ENCODE results near the gene CYP2W1. TPM values are rescaled to one million over a fixed set of nuclear protein-coding genes. Genes with fewer than 3 reads are reported as not detected.

Gene CYP2W1
- total and polyA plus RNA-seq, 2 donors (not counting 3 experiments of a cell fraction or from before 2014, with no cell fraction given): not detected

DNA sequence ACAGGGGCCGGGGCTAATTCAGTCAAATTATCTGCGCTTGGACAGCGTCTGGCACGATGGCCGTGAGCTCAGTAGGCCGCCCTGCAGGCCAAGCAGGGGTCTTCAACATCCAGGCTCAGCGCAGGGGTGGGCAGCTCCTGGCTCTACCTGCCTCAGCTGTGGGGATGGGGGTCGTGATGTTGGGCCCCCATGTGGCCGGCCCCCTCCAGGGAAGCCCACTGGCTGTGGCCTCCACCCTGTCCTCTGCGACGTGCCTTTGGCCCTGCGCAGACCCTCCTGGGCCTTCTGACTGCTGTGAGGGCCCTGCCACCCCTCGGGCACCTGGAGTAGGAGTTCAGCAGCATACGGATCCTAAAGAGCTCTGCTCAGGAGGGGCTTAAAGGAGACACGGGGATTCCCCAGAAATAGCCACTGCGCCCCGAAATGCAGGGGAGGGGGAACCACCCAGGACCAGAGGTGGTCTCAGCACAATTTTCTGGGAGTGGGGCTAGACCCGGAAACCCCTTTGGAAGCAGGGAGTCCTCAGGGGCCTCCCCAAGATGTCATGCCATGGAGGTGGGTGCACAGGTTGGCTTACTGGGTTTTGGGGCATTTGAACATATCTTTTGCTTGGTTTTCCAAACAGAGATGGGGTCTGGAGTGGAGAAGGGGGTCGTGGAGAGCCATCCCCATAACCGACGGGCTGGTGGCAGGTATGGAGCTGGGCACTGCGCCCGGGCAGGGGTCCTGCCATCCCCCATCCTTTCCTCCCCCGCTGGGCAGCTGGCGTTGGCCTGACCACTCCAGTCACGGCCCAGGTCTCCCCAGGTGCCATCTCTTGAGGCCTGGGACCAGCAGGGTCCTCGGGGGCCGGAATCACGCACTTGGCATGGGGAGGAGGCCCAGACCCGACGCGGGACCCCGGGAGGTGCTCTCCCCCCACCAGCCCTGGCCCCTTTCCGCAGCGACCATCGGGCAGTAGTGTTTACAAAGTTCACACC, 24.5 kb upstream of the CYP2W1 start:
- ChIA-PET CTCF (interaction anchor here (1.1 to 1.5 kb wide), 2 partner anchors 14 to 127 kb away, joined by 3 to 4 read pairs; partner anchors contain the start of gene SUN1), POLR2A (interaction anchor here (1.2 kb wide), 1 partner anchor 8 kb away, joined by 3 read pairs; no protein-coding TSS in a partner anchor)
- no peaks in the 10 kb centered on the region for H3K79me2 ChIP-seq (ENCODE audit: control insufficient read depth, insufficient read depth, low read length)
- no peaks in the 10 kb centered on the region for H3K9me3 ChIP-seq (replicated peaks; ENCODE audit: control insufficient read depth, insufficient read depth, low read length)
- no TSS peak for BruUV-seq (replicated peaks)
- intact Hi-C loops (cut with micrococcal nuclease): no loop called here
- DNase-seq (ENCODE audit: low read depth, low spot score) (no peak), FAIRE-seq (no peak)
- H3K4me3 ChIP-seq (replicated peaks in 1 of 3; ENCODE audit: insufficient read depth in 1 of 3, low read depth in 1 of 3, low read length in 3 of 3): no peak overlapping the region
- H2AFZ ChIP-seq (ENCODE audit: low read depth, low read length): no peak overlapping the region
- no peak overlapping the region for H3K9ac ChIP-seq (replicated peaks; ENCODE audit: extremely low read depth, insufficient read depth, low read length)
- H3K9me1 ChIP-seq (replicated peaks; ENCODE audit: control insufficient read depth, extremely low read depth, insufficient read depth, low read length): no peaks in the 10 kb centered on the region
- H3K4me2 ChIP-seq (ENCODE audit: insufficient read depth, low read length): no peak overlapping the region
- no peaks in the 10 kb centered on the region for H4K20me1 ChIP-seq (replicated peaks; ENCODE audit: control insufficient read depth, extremely low read depth, insufficient read depth, low read length)
- peaks cover 0 to 2% of the 10 kb centered on the region in 2 experiments for H3K27me3 ChIP-seq (ENCODE audit: control insufficient read depth in 2 of 2, insufficient read depth in 2 of 2, low read length in 2 of 2)
- dilution Hi-C loops (cut with MboI; ENCODE audit: extremely low pct_ligation_motif_present, low sequenced_read_pairs): no loop called here
- H3K4me1 ChIP-seq (ENCODE audit: control insufficient read depth, extremely low read depth, insufficient read depth, low read length): no peaks in the 10 kb centered on the region
- H3K27ac ChIP-seq (ENCODE audit: insufficient read depth, low read depth, low read length): no peak overlapping the region
- H3K36me3 ChIP-seq (ENCODE audit: control insufficient read depth in 2 of 2, extremely low read depth in 1 of 2, insufficient read depth in 2 of 2, low read length in 2 of 2): no peaks in the 10 kb centered on the region
- TF ChIP-seq MYC (IDR thresholded peaks at IDR 0.05; ENCODE audit: low read depth, low read length): no peak

DNA sequence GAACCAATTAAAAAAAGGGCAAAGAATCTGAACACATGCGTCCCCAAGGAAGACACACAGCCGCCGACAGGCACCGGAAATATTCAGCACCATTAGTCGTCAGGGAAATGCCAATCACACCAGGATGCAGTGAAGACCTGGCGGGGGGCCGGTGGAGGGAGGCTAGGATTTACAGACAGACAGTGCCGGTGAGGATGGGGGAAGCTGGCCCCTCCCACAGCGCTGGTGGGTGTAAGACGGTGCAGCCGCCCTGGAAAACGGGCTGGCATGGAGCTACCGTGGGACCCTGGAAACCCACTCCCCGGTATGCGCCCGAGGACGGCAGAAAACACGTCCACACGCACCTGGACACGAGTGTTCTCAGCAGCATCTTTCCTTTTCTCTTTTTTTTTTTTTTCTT, 23.7 kb upstream of the CYP2W1 start:
- H3K4me2 ChIP-seq (ENCODE audit: insufficient read depth, low read length): no peak overlapping the region
- CTCF ChIA-PET: interaction anchor here (1.1 to 1.2 kb wide), 2 partner anchors 16 to 127 kb away, joined by 3 to 5 read pairs; partner anchors contain the start of genes COX19 and SUN1
- intact Hi-C loops (cut with micrococcal nuclease) (no loop called here), dilution Hi-C loops (cut with MboI; ENCODE audit: extremely low pct_ligation_motif_present, low sequenced_read_pairs) (no loop called here)
- no TSS peak for BruUV-seq (replicated peaks)
- no peak overlapping the region for H3K9ac ChIP-seq (replicated peaks; ENCODE audit: extremely low read depth, insufficient read depth, low read length)
- H3K9me1 ChIP-seq (replicated peaks; ENCODE audit: control insufficient read depth, extremely low read depth, insufficient read depth, low read length): no peaks in the 10 kb centered on the region
- H3K27me3 ChIP-seq (ENCODE audit: control insufficient read depth in 2 of 2, insufficient read depth in 2 of 2, low read length in 2 of 2): peaks cover 0 to 2% of the 10 kb centered on the region in 2 experiments
- no peaks in the 10 kb centered on the region for H4K20me1 ChIP-seq (replicated peaks; ENCODE audit: control insufficient read depth, extremely low read depth, insufficient read depth, low read length)
- H3K79me2 ChIP-seq (ENCODE audit: control insufficient read depth, insufficient read depth, low read length): no peaks in the 10 kb centered on the region
- FAIRE-seq: no peak
- DNase-seq (ENCODE audit: low read depth, low spot score): no peak
- no peak overlapping the region for H3K4me3 ChIP-seq (replicated peaks in 1 of 3; ENCODE audit: insufficient read depth in 1 of 3, low read depth in 1 of 3, low read length in 3 of 3)
- H3K4me1 ChIP-seq (ENCODE audit: control insufficient read depth, extremely low read depth, insufficient read depth, low read length): no peaks in the 10 kb centered on the region
- H3K27ac ChIP-seq (ENCODE audit: insufficient read depth, low read depth, low read length): no peak overlapping the region
- H2AFZ ChIP-seq (ENCODE audit: low read depth, low read length): no peak overlapping the region
- H3K36me3 ChIP-seq (ENCODE audit: control insufficient read depth in 2 of 2, extremely low read depth in 1 of 2, insufficient read depth in 2 of 2, low read length in 2 of 2): no peaks in the 10 kb centered on the region
- H3K9me3 ChIP-seq (replicated peaks; ENCODE audit: control insufficient read depth, insufficient read depth, low read length): no peaks in the 10 kb centered on the region
- no peak for TF ChIP-seq POLR2AphosphoS5 (IDR thresholded peaks at IDR 0.05; ENCODE audit: insufficient read depth, low read depth, low read length)
- TF ChIP-seq, protein P1, sequence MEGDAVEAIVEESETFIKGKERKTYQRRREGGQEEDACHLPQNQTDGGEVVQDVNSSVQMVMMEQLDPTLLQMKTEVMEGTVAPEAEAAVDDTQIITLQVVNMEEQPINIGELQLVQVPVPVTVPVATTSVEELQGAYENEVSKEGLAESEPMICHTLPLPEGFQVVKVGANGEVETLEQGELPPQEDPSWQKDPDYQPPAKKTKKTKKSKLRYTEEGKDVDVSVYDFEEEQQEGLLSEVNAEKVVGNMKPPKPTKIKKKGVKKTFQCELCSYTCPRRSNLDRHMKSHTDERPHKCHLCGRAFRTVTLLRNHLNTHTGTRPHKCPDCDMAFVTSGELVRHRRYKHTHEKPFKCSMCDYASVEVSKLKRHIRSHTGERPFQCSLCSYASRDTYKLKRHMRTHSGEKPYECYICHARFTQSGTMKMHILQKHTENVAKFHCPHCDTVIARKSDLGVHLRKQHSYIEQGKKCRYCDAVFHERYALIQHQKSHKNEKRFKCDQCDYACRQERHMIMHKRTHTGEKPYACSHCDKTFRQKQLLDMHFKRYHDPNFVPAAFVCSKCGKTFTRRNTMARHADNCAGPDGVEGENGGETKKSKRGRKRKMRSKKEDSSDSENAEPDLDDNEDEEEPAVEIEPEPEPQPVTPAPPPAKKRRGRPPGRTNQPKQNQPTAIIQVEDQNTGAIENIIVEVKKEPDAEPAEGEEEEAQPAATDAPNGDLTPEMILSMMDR (IDR thresholded peaks at IDR 0.05; ENCODE audit: extremely low read depth in 1 of 2, insufficient read depth in 1 of 2, low read depth in 1 of 2, low read length in 2 of 2): no peak
- no peak for TF ChIP-seq GATA2 (IDR thresholded peaks at IDR 0.05; ENCODE audit: insufficient read depth, insufficient read length, low read depth, low read length)
- TF ChIP-seq JUN (IDR thresholded peaks at IDR 0.05; ENCODE audit: borderline replicate concordance, insufficient read depth, insufficient read length, low read depth): no peak
- no peak for TF ChIP-seq EZH2 (IDR thresholded peaks at IDR 0.05; ENCODE audit: borderline replicate concordance, low read depth, low read length, severe bottlenecking)
- TF ChIP-seq MYC (IDR thresholded peaks at IDR 0.05; ENCODE audit: low read depth, low read length): no peak
- TF ChIP-seq POLR2A (IDR thresholded peaks at IDR 0.05; ENCODE audit: low read depth, low read length): no peak
- TF ChIP-seq FOS (IDR thresholded peaks at IDR 0.05; ENCODE audit: borderline replicate concordance, insufficient read depth, low read length): no peak
- POLR2A ChIA-PET: no interaction called here

Data from endothelial cell of umbilical vein (primary cell).